ENCODE measurements around the gene ATP2B3.

DNA sequence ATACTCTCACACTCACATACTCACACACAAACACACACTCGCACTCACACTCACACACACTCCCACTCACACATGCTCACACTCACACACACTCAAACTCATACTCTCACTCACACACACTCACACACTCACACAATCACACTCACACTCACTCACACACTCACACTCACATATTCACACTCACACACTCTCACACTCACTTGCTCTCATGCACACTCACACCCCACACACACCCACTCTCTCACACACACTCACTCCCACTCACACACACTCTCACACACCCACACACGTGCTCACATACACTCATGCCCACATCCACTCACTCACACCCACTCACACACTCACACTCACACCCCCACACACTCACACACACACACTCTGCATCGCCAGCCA lies 4.9 kb upstream of the ATP2B3 start:
- TF ChIP-seq, protein P1, sequence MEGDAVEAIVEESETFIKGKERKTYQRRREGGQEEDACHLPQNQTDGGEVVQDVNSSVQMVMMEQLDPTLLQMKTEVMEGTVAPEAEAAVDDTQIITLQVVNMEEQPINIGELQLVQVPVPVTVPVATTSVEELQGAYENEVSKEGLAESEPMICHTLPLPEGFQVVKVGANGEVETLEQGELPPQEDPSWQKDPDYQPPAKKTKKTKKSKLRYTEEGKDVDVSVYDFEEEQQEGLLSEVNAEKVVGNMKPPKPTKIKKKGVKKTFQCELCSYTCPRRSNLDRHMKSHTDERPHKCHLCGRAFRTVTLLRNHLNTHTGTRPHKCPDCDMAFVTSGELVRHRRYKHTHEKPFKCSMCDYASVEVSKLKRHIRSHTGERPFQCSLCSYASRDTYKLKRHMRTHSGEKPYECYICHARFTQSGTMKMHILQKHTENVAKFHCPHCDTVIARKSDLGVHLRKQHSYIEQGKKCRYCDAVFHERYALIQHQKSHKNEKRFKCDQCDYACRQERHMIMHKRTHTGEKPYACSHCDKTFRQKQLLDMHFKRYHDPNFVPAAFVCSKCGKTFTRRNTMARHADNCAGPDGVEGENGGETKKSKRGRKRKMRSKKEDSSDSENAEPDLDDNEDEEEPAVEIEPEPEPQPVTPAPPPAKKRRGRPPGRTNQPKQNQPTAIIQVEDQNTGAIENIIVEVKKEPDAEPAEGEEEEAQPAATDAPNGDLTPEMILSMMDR (IDR thresholded peaks at IDR 0.05): no peak
- TF ChIP-seq POLR2AphosphoS5 (IDR thresholded peaks at IDR 0.05; ENCODE audit: low read depth, low read length): no peak

Data from Panc1 (cell line).